Caco-2 (cell line): ENCODE data around the gene STAP2. TPM values are rescaled to one million over a fixed set of nuclear protein-coding genes. Genes with fewer than 3 reads are reported as not detected.
A peak's percentile ranks its signal among the peaks of the same experiment; 100 is the strongest.

Experiments used
- Bru-seq: library from RNA; stranded (reverse); fragments of 400-500 nt; gene quantifications from one replicate; lab custom pipeline; 2021; lab: Mats Ljungman, UMichigan
- BruChase-seq, 2 experiments: library from RNA; stranded (reverse); fragments of 400-500 nt; gene quantifications; one replicate each; lab custom pipeline; 2021; lab: Mats Ljungman, UMichigan
- BruUV-seq: library from RNA; stranded (reverse); fragments of 400-500 nt; replicated peaks from 2 replicates; lab custom pipeline; 2021; lab: Mats Ljungman, UMichigan
- CTCF ChIA-PET: fragments of 300-600 bp; sonication (Branson Sonifier 250); formaldehyde crosslinking; loops from one replicate; lab custom pipeline; 2022; ENCODE audit warnings: antibody characterized with exemption; lab: Charles Lee
- POLR2A ChIA-PET: fragments of 300-600 bp; sonication (Branson Sonifier 250); formaldehyde crosslinking; loops from one replicate; lab custom pipeline; 2022; ENCODE audit warnings: antibody characterized with exemption; lab: Charles Lee
- DNase-seq, 2 experiments: peaks; one replicate each; pipeline versions ENCODE4 v3.0.0 to v3.0.0-alpha.2; 2020 to 2022
- H3K27me3 ChIP-seq: replicated peaks from 2 replicates; pipeline ENCODE4 v1.6.0; 2011; ENCODE audit warnings: low read length; ENCODE audit not compliant: control insufficient read depth, insufficient read depth
- H3K36me3 ChIP-seq: 2 replicates; pipeline ENCODE4 v1.5.1; 2011; ENCODE audit warnings: low read length; ENCODE audit not compliant: control insufficient read depth, insufficient read depth
- H3K4me1 ChIP-seq: fragments of 250-450 bp; sonication (Bioruptor Pico); 2 replicates; pipeline ENCODE4 v1.5.1; 2020; ENCODE audit warnings: mild to moderate bottlenecking
- H3K4me3 ChIP-seq: 2 replicates; pipeline ENCODE4 v1.5.1; 2011; ENCODE audit warnings: low read depth, mild to moderate bottlenecking, control low read depth, low read length
- H3K9me3 ChIP-seq: fragments of 250-450 bp; sonication (Bioruptor Pico); 2 replicates; pipeline ENCODE4 v1.5.1; 2020; ENCODE audit warnings: mild to moderate bottlenecking, moderate library complexity
- H3K27ac Mint-ChIP-seq: one replicate; pipeline ENCODE4 v1.8.0; 2022; ENCODE audit warnings: mixed read lengths; ENCODE audit not compliant: unreplicated experiment
- H3K27me3 Mint-ChIP-seq: one replicate; pipeline ENCODE4 v1.8.0; 2022; ENCODE audit warnings: mixed read lengths; ENCODE audit not compliant: insufficient read depth, unreplicated experiment
- H3K36me3 Mint-ChIP-seq: one replicate; pipeline ENCODE4 v1.8.0; 2022; ENCODE audit warnings: mild to moderate bottlenecking, mixed read lengths; ENCODE audit not compliant: insufficient read depth, unreplicated experiment
- H3K4me1 Mint-ChIP-seq: one replicate; pipeline ENCODE4 v1.8.0; 2022; ENCODE audit warnings: low read depth, mixed read lengths; ENCODE audit not compliant: unreplicated experiment
- H3K4me3 Mint-ChIP-seq: one replicate; pipeline ENCODE4 v1.8.0; 2022; ENCODE audit warnings: mild to moderate bottlenecking, moderate library complexity, mixed read lengths; ENCODE audit not compliant: unreplicated experiment
- H3K9me3 Mint-ChIP-seq: one replicate; pipeline ENCODE4 v1.8.0; 2022; ENCODE audit warnings: mixed read lengths; ENCODE audit not compliant: unreplicated experiment
- intact Hi-C: fragments of 100-400 bp; cut with micrococcal nuclease; formaldehyde crosslinking; loops from one replicate; pipeline ENCODE4 v1.10.0; 2022; ENCODE audit not compliant: unreplicated experiment
- long read RNA-seq: library from polyadenylated mRNA; stranded (forward); transcript quantifications from one replicate; pipeline ENCODE4 v2.0.0, GENCODE V29; 2022
- total RNA-seq: library from RNA; stranded (reverse); gene quantifications from 2 replicates; pipeline ENCODE4 v1.2.3, GENCODE V29; 2022
- TF ChIP-seq, protein P1 (sequence below), 2 experiments: fragments of 200-600 bp in 1 of 2; IDR thresholded peaks; 1 replicate in 1 of 2; 2 replicates in 1 of 2; pipeline versions ENCODE4 v1.5.1 to v1.8.0; 2011 to 2022; ENCODE audit warnings: antibody characterized with exemption in 1 of 2, control low read depth in 1 of 2, inconsistent platforms in 1 of 2, low read depth in 1 of 2, low read length in 1 of 2, mild to moderate bottlenecking in 1 of 2, moderate library complexity in 1 of 2; ENCODE audit not compliant: insufficient read depth in 1 of 2, severe bottlenecking in 1 of 2, unreplicated experiment in 1 of 2

STAP2 gene, protein sequence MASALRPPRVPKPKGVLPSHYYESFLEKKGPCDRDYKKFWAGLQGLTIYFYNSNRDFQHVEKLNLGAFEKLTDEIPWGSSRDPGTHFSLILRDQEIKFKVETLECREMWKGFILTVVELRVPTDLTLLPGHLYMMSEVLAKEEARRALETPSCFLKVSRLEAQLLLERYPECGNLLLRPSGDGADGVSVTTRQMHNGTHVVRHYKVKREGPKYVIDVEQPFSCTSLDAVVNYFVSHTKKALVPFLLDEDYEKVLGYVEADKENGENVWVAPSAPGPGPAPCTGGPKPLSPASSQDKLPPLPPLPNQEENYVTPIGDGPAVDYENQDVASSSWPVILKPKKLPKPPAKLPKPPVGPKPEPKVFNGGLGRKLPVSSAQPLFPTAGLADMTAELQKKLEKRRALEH
- total RNA-seq (70.7 and 71.6 TPM in 2 replicates), Bru-seq, nascent RNA (percentile 50 among the genes with signal in this experiment), BruChase-seq, experiment 1, labeled RNA remaining after a 2-hour chase (percentile 59 among the genes with signal in this experiment), BruChase-seq, experiment 2, labeled RNA remaining after a 6-hour chase (percentile 72 among the genes with signal in this experiment)
- long read RNA-seq, transcript STAP2-206 (13 exons, 1,508 nt) = minor isoform, 12 of 96 reads
- long read RNA-seq, transcript STAP2-201 (13 exons, 1,426 nt) = major isoform, 60 of 96 reads
- long read RNA-seq, partial matches to known transcripts = 6 of 96 reads
- long read RNA-seq, other reads (novel, unspliced or antisense) = 18 of 96 reads

DNA sequence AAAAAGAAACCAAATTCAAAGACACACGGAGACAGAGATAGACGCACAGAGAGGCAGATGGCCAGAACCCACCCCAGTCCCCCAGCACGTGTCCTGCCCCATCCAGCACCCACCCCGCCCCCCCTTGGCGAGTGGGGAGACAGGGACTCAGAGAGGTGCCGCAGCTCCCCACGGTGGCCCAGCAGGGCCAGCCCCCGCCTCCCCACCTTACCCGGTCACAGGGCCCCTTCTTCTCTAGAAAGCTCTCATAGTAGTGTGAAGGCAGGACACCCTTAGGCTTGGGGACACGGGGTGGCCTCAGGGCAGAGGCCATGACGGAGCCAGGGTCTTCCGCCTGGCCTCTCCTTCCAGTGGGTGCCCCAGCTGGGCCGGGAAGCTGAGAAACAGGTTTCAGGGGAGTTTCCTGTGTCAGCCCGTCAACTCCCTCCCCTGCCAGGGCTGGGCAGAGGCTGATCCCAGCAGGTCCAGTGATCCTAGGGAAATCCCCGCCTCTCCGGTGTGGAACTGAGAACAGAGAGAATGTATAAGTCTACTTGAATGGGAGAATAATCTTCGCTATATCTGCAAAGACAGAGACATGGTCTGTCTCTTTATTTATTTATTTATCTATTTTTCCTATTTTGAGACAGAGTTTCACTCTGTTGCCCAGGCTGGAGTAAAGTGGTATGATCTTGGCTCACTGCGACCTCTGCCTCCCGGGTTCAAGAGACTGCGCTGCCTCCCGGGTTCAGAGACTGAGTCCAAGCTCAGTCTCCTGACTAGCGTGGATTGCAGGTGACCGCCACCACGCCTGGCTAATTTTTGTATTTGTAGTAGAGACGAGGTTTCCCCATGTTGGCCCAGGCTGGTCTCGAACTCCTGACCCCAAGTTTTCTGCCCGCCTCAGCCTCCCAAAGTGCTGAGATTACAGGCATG, at the start of gene STAP2:
Gene STAP2, minus strand, starts transcription at position 387 of the 915 bp plus-strand sequence. Its CDS starts 74 bp downstream, at position 313.
- peaks cover 18% of the 10 kb centered on the region for H3K9me3 Mint-ChIP-seq

DNA sequence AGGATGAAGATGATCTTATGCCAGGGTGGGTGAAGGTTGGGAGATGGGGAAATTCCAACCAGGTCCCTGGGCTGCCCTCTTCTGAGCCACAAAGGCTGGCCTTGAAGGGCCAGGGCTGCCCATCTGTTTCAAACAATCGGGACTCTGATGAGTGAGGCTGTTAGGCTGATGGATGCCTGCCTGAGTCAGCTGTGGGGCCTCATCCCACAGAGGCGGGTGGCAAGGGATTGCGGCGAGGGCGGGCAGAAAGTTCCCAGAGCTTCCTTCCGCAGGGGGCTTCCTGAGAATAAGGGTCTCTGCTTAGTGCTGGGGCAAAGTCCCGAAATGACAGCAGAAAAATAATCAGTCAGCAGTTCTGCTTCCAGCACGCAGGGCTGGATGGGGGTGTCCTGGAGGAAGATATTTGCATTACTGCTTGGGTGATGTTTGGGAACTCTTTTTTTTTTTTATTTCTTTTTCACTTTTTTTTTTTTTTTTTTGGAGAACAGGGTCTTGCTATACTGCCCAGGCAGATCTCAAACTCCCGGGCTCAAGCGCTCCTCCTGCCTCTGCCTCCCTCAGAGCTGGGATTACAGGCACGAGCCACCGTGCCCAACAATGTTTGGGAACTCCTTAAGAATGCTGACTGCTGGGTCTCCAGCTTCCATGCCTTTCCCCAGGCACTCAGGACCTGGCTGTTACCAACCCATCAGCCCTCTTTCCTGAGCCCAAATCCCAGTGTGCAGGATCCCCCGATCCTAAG, 47.6 kb upstream of the STAP2 start:
- DNase-seq = no peak
- intact Hi-C loops = no loop called here
- no peaks in the 10 kb centered on the region for H3K27me3 Mint-ChIP-seq
- no peak overlapping the region for H3K4me3 Mint-ChIP-seq
- Histone ChIP-seq H3K4me3 (no peak overlapping the region), H3K9me3 (no peaks in the 10 kb centered on the region), H3K27me3 (no peaks in the 10 kb centered on the region), H3K36me3 (peaks cover 3% of the 10 kb centered on the region), H3K4me1 (peaks cover 24% of the 10 kb centered on the region)
- H3K36me3 Mint-ChIP-seq = peaks cover 59% of the 10 kb centered on the region
- ChIA-PET CTCF (interaction anchor here (0.7 kb wide), 1 partner anchor 14 kb away, joined by 5 read pairs; no protein-coding TSS in a partner anchor), POLR2A (no interaction called here)
- H3K9me3 Mint-ChIP-seq = no peaks in the 10 kb centered on the region
- H3K4me1 Mint-ChIP-seq = peaks cover 19% of the 10 kb centered on the region
- no peak overlapping the region for H3K27ac Mint-ChIP-seq
- BruUV-seq = no TSS peak
- TF ChIP-seq, protein P1, sequence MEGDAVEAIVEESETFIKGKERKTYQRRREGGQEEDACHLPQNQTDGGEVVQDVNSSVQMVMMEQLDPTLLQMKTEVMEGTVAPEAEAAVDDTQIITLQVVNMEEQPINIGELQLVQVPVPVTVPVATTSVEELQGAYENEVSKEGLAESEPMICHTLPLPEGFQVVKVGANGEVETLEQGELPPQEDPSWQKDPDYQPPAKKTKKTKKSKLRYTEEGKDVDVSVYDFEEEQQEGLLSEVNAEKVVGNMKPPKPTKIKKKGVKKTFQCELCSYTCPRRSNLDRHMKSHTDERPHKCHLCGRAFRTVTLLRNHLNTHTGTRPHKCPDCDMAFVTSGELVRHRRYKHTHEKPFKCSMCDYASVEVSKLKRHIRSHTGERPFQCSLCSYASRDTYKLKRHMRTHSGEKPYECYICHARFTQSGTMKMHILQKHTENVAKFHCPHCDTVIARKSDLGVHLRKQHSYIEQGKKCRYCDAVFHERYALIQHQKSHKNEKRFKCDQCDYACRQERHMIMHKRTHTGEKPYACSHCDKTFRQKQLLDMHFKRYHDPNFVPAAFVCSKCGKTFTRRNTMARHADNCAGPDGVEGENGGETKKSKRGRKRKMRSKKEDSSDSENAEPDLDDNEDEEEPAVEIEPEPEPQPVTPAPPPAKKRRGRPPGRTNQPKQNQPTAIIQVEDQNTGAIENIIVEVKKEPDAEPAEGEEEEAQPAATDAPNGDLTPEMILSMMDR (IDR thresholded peaks at IDR 0.05; ENCODE audit: insufficient read depth in 1 of 2, low read depth in 1 of 2, low read length in 1 of 2, severe bottlenecking in 1 of 2, unreplicated experiment in 1 of 2) = no peak

More for the DNA sequence above, at the start of gene STAP2:
- Histone ChIP-seq H3K4me3 (peak within 1 kb of the TSS; percentile 56), H3K9me3 (no peaks in the 10 kb centered on the region), H3K36me3 (no peaks in the 10 kb centered on the region), H3K4me1 (peaks cover 12% of the 10 kb centered on the region; the same call in 1 of the 2 replicates), H3K27me3 (no peaks in the 10 kb centered on the region)
- TF ChIP-seq, protein P1 (IDR thresholded peaks at IDR 0.05; ENCODE audit: insufficient read depth in 1 of 2, low read depth in 1 of 2, low read length in 1 of 2, severe bottlenecking in 1 of 2, unreplicated experiment in 1 of 2) = no peak
- peak; percentile 84 to 87 for DNase-seq
- ChIA-PET POLR2A (interaction anchor here (1.6 kb wide), 1 partner anchor 353 kb away, joined by 8 read pairs; the partner anchor contains the start of gene EEF2), CTCF (interaction anchor here (0.6 to 2.0 kb wide), 2 partner anchors 40 to 71 kb away, joined by 3 to 13 read pairs; no protein-coding TSS in a partner anchor)
- H3K36me3 Mint-ChIP-seq = peaks cover 32% of the 10 kb centered on the region
- TSS peak; percentile 41 for BruUV-seq
- H3K4me1 Mint-ChIP-seq = peaks cover 6% of the 10 kb centered on the region
- intact Hi-C loops = no loop called here
- peak within 1 kb of the TSS; percentile 89 for H3K27ac Mint-ChIP-seq
- no peaks in the 10 kb centered on the region for H3K27me3 Mint-ChIP-seq
- H3K4me3 Mint-ChIP-seq = peak within 1 kb of the TSS; percentile 84
